SJSA1 (cell line): ENCODE measurements around the gene RNF212B. TPM values are rescaled to one million over a fixed set of nuclear protein-coding genes. Genes with fewer than 3 reads are reported as not detected.
A peak's percentile ranks its signal among the peaks of the same experiment; 100 is the strongest.

ENCODE experiments used
- DNase-seq, 2 experiments: peaks; one replicate each; pipeline ENCODE4 v3.0.0-alpha.2; 2015 to 2020; ENCODE audit warnings: low spot score in 2 of 2, low read depth in 1 of 2
- H3K27ac ChIP-seq: fragments of 250-450 bp; sonication (Bioruptor Pico); 2 replicates; pipeline ENCODE4 v1.5.1; 2020; ENCODE audit warnings: mild to moderate bottlenecking, moderate library complexity
- H3K27me3 ChIP-seq: fragments of 250-450 bp; sonication (Bioruptor Pico); replicated peaks from 2 replicates; pipeline ENCODE4 v1.5.1; 2020; ENCODE audit warnings: mild to moderate bottlenecking, moderate library complexity
- H3K36me3 ChIP-seq: fragments of 250-450 bp; sonication (Bioruptor Pico); 2 replicates; pipeline ENCODE4 v1.5.1; 2020; ENCODE audit warnings: mild to moderate bottlenecking
- H3K4me1 ChIP-seq: fragments of 250-450 bp; sonication (Bioruptor Pico); replicated peaks from 2 replicates; pipeline ENCODE4 v1.6.1; 2021; ENCODE audit warnings: mild to moderate bottlenecking
- H3K4me3 ChIP-seq: fragments of 250-450 bp; sonication (Bioruptor Pico); 2 replicates; pipeline ENCODE4 v1.5.1; 2020; ENCODE audit warnings: mild to moderate bottlenecking
- H3K9me3 ChIP-seq: fragments of 250-450 bp; sonication (Bioruptor Pico); replicated peaks from 2 replicates; pipeline ENCODE4 v1.5.1; 2020; ENCODE audit warnings: mild to moderate bottlenecking
- total RNA-seq: library from RNA; depleted of rRNA; stranded (reverse); fragments of >200 nt; shearing (Covaris generic); gene quantifications from 2 replicates; pipeline ENCODE4 v1.2.3, GENCODE V29; 2014

The RNF212B gene
- total RNA-seq, 1 experiment from 2014 or later, result not detected

- Histone ChIP-seq H3K27me3 (no peaks in the 10 kb centered on the region), H3K4me3 (no peak overlapping the region), H3K4me1 (peaks cover 24% of the 10 kb centered on the region), H3K36me3 (no peaks in the 10 kb centered on the region), H3K9me3 (no peaks in the 10 kb centered on the region), H3K27ac (no peak overlapping the region)
- DNase-seq, result no peak
Measured at GRCh38 chr14:23296012-23296777, 58.5 kb downstream of the RNF212B start.

GRCh38 chr14:23297096-23297495, 59.4 kb downstream of the RNF212B start:
- Histone ChIP-seq H3K4me3 (no peak overlapping the region), H3K27ac (no peak overlapping the region), H3K9me3 (no peaks in the 10 kb centered on the region), H3K4me1 (peaks cover 27% of the 10 kb centered on the region), H3K36me3 (no peaks in the 10 kb centered on the region), H3K27me3 (no peaks in the 10 kb centered on the region)
- DNase-seq, result no peak

GRCh38 chr14:23297611-23298277, 60.0 kb downstream of the RNF212B start:
- H3K4me1 ChIP-seq, result peaks cover 33% of the 10 kb centered on the region
- H3K9me3 ChIP-seq, result no peaks in the 10 kb centered on the region
- no peak for DNase-seq
- no peaks in the 10 kb centered on the region for H3K27me3 ChIP-seq
- no peak overlapping the region for H3K27ac ChIP-seq
- H3K4me3 ChIP-seq, result no peak overlapping the region
- no peaks in the 10 kb centered on the region for H3K36me3 ChIP-seq

- H3K27ac ChIP-seq, result no peak overlapping the region
- H3K36me3 ChIP-seq, result no peaks in the 10 kb centered on the region
- no peaks in the 10 kb centered on the region for H3K9me3 ChIP-seq
- no peak overlapping the region for H3K4me3 ChIP-seq
- peak in 1 of 2 experiments; percentile 28 for DNase-seq
- H3K4me1 ChIP-seq, result peaks cover 35% of the 10 kb centered on the region
- H3K27me3 ChIP-seq, result no peaks in the 10 kb centered on the region
Measured at GRCh38 chr14:23299211-23299957, 61.6 kb downstream of the RNF212B start.

- Histone ChIP-seq H3K4me3 (peak overlapping the region; percentile 62), H3K4me1 (peaks cover 32% of the 10 kb centered on the region), H3K27me3 (no peaks in the 10 kb centered on the region), H3K27ac (peak overlapping the region; percentile 33; the same call in 1 of the 2 replicates), H3K9me3 (no peaks in the 10 kb centered on the region), H3K36me3 (no peaks in the 10 kb centered on the region)
- DNase-seq, result no peak
Measured at GRCh38 chr14:23299986-23300686, 62.4 kb downstream of the RNF212B start.

GRCh38 chr14:23300687-23301223, 63.0 kb downstream of the RNF212B start:
- DNase-seq, result peak in 1 of 2 experiments; percentile 40
- peaks cover 32% of the 10 kb centered on the region for H3K4me1 ChIP-seq
- no peaks in the 10 kb centered on the region for H3K9me3 ChIP-seq
- H3K4me3 ChIP-seq, result peak overlapping the region; percentile 62
- no peaks in the 10 kb centered on the region for H3K36me3 ChIP-seq
- no peaks in the 10 kb centered on the region for H3K27me3 ChIP-seq
- H3K27ac ChIP-seq, result peak overlapping the region; percentile 33

DNA sequence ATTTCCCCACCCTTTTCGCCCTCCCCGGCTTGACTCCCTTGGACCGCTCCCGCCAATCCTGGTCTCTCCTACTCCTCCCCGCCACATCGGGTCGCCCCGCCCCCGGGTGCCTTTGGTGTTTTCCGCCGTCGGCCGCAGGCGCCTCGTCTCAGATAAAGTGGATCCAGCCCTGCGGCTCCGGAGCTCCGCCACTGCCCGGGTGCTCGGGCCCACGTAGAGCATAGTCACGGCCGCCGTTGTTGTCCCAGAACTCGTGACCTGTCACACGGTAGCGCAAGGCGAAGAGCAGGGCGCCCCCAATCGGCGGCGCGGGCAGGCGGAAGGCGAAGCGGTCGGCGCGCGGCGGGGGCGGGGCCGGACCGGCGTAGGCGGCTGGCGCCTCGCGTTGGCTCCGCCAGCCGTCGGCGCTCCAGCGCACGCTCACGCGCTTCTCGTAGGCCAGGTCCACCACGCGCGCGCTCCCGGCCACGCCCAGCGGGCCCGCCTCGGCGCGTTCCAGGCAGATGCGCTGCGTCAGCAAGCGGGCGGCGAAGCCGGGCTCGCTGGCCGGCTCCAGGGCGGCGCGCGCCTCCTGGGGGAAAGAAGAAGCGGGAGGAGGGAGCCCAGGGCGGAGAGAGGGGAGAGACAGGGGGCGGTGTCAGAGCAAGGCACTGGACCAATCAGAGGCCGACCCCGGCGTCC, 63.7 kb downstream of the RNF212B start:
- Histone ChIP-seq H3K4me1 (peaks cover 35% of the 10 kb centered on the region), H3K9me3 (no peaks in the 10 kb centered on the region), H3K4me3 (peak overlapping the region; percentile 62), H3K27me3 (no peaks in the 10 kb centered on the region), H3K36me3 (no peaks in the 10 kb centered on the region), H3K27ac (peak overlapping the region; percentile 85)
- DNase-seq, result peak; percentile 98

DNA sequence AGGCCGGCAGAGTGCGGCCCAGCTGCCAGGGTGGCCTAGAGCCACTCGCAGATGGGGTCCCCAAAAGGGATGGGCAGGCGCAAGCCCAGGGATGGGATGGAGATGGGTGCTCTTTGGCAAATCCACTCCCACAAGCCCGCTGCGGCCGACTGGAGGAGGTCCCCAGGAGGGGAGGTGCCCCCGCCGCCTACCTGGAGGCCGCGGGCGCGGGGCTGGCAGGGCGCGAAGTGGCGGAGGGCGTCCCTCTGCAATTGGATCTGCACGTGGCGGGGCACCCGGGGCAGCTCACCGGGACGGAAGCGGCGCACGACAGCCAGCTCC, 64.2 kb downstream of the RNF212B start:
- peaks cover 36% of the 10 kb centered on the region for H3K4me1 ChIP-seq
- no peaks in the 10 kb centered on the region for H3K36me3 ChIP-seq
- DNase-seq, result no peak
- peak overlapping the region; percentile 62 for H3K4me3 ChIP-seq
- H3K27me3 ChIP-seq, result no peaks in the 10 kb centered on the region
- H3K9me3 ChIP-seq, result no peaks in the 10 kb centered on the region
- peak overlapping the region; percentile 24 for H3K27ac ChIP-seq

GRCh38 chr14:23302290-23303225, 64.8 kb downstream of the RNF212B start, which contains the start of gene PPP1R3E:
TSS of gene PPP1R3E (minus strand) at chr14:23302859. CDS start at chr14:23302576, 283 bp downstream.
- Histone ChIP-seq H3K36me3 (peaks cover 1% of the 10 kb centered on the region), H3K4me3 (peak within 1 kb of the TSS; percentile 62), H3K4me1 (peaks cover 39% of the 10 kb centered on the region), H3K27ac (peak within 1 kb of the TSS; percentile 24), H3K27me3 (no peaks in the 10 kb centered on the region), H3K9me3 (no peaks in the 10 kb centered on the region)
- DNase-seq, result peak in 1 of 2 experiments; percentile 52

DNA sequence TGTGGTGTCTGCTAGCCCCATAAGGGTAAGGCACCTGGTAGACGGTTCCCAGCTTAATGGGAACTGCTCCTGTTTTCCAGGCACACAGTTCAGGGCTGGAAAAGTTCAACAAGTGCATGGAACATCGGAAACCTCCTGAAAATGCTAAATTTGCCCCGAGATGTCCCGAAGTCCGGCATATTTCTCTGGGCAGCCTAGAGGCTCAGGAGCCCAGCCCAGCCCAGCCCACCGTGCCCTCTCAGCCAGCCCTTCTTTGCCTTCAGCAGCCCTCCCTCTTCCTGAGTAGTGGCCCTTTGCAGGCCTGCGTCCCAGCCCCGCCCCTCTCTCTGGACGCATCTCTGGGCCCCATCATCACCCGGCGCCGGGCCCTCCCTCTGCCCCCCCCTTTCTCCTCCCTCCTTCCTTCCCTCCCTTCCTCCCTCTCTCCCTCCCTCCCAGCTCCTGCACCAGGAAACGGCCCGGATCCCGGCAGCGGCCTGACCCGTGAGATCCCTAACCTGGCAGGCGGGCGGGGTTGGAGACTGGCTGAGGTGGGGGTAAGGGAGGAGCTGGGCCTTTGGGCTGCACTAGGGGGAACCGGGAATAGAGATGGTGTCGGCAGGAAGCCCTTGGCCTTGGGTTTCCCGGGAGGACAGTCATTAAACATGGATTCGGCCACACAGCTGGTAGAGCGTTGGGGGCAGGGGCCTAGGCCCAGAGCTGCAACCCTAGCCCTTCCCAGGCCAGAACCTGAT, 68.8 kb downstream of the RNF212B start, which contains the start of gene BCL2L2:
BCL2L2 (plus strand) TSS at position 422 of the 734 bp plus-strand sequence. CDS start 935 bp downstream, outside the sequence.
- Histone ChIP-seq H3K4me3 (peak within 1 kb of the TSS; percentile 64), H3K27ac (peak within 1 kb of the TSS; percentile 64), H3K4me1 (peaks cover 27% of the 10 kb centered on the region), H3K9me3 (no peaks in the 10 kb centered on the region), H3K27me3 (no peaks in the 10 kb centered on the region), H3K36me3 (peaks cover 41% of the 10 kb centered on the region)
- peak; percentile 78 to 92 for DNase-seq

DNA sequence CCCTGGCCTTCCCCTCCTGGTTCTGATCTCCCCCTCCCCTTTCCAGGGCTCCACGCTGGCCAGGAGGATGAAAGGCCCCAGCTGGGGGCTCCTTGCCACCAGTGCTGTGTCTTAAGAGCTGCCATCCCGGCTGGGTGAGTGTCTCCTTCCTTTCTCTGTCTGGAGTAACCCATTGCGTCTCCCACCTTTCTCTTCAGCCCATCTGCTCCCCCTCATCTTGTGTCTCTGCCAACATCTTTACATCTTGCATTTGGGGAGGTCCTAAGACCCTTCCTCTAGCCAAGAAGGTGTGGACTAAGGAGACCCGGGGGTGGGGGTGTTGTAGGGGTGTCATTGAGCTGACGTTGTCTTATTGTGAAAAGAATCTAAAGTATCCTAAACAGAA, 69.4 kb downstream of the RNF212B start:
- Histone ChIP-seq H3K4me3 (peak overlapping the region; percentile 64), H3K4me1 (peaks cover 24% of the 10 kb centered on the region), H3K9me3 (no peaks in the 10 kb centered on the region), H3K27me3 (no peaks in the 10 kb centered on the region), H3K27ac (peak overlapping the region; percentile 64), H3K36me3 (peaks cover 46% of the 10 kb centered on the region)
- DNase-seq, result no peak
